ENCODE results near the gene BECN2. TPM values are rescaled to one million over a fixed set of nuclear protein-coding genes. Genes with fewer than 3 reads are reported as not detected.

The BECN2 gene
- total RNA-seq, 1 donor from 2014 or later, result not detected

- Mint-ChIP-seq H3K9me3 (no peaks in the 10 kb centered on the region), H3K36me3 (ENCODE audit: low read depth) (no peaks in the 10 kb centered on the region), H3K4me1 (no peaks in the 10 kb centered on the region), H3K4me3 (no peak overlapping the region), H3K27me3 (ENCODE audit: low read depth) (no peaks in the 10 kb centered on the region), H3K27ac (ENCODE audit: unreplicated experiment) (no peak overlapping the region)
- DNase-seq (ENCODE audit: low read depth, low spot score), result no peak
- TF ChIP-seq, protein P1, sequence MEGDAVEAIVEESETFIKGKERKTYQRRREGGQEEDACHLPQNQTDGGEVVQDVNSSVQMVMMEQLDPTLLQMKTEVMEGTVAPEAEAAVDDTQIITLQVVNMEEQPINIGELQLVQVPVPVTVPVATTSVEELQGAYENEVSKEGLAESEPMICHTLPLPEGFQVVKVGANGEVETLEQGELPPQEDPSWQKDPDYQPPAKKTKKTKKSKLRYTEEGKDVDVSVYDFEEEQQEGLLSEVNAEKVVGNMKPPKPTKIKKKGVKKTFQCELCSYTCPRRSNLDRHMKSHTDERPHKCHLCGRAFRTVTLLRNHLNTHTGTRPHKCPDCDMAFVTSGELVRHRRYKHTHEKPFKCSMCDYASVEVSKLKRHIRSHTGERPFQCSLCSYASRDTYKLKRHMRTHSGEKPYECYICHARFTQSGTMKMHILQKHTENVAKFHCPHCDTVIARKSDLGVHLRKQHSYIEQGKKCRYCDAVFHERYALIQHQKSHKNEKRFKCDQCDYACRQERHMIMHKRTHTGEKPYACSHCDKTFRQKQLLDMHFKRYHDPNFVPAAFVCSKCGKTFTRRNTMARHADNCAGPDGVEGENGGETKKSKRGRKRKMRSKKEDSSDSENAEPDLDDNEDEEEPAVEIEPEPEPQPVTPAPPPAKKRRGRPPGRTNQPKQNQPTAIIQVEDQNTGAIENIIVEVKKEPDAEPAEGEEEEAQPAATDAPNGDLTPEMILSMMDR (conservative IDR thresholded peaks at IDR 0.05), result no peak
Measured at GRCh38 chr1:241926141-241926540, 31.4 kb upstream of the BECN2 start.

DNA sequence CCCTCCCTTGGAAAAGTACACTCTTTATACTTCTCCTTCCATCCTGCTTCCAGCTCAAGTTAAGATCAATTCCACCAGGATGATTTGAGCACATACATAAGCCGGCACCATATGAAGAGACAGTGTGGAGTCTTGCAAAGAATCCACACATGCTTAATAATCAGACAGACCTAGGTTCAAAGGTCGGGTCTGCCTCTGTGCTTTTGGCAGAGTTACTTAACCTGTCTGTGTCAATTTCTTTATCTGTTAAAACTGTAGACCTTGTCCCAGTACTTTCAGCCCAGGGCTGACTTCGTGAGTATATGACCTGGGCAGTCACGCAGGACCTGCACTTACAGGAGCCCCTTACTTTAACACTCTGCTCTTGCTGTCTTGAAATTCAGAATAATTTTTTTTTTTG, 30.2 kb upstream of the BECN2 start:
- Mint-ChIP-seq H3K9me3 (no peaks in the 10 kb centered on the region), H3K27ac (ENCODE audit: unreplicated experiment) (peak overlapping the region; percentile 30), H3K27me3 (ENCODE audit: low read depth) (no peaks in the 10 kb centered on the region), H3K4me1 (no peaks in the 10 kb centered on the region), H3K4me3 (no peak overlapping the region), H3K36me3 (ENCODE audit: low read depth) (no peaks in the 10 kb centered on the region)
- no peak for DNase-seq (ENCODE audit: low read depth, low spot score)
- TF ChIP-seq, protein P1 (conservative IDR thresholded peaks at IDR 0.05), result no peak

- peaks cover 5% of the 10 kb centered on the region for H3K27me3 Mint-ChIP-seq (ENCODE audit: low read depth)
- H3K4me3 Mint-ChIP-seq, result no peak overlapping the region
- H3K36me3 Mint-ChIP-seq (ENCODE audit: low read depth), result no peaks in the 10 kb centered on the region
- TF ChIP-seq, protein P1 (conservative IDR thresholded peaks at IDR 0.05), result no peak
- peaks cover 12% of the 10 kb centered on the region for H3K4me1 Mint-ChIP-seq
- no peak for DNase-seq (ENCODE audit: low read depth, low spot score)
- H3K9me3 Mint-ChIP-seq, result no peaks in the 10 kb centered on the region
- H3K27ac Mint-ChIP-seq (ENCODE audit: unreplicated experiment), result no peak overlapping the region
Measured at GRCh38 chr1:241932845-241933244, 24.7 kb upstream of the BECN2 start.

- Mint-ChIP-seq H3K4me3 (no peak overlapping the region), H3K36me3 (ENCODE audit: low read depth) (peaks cover 4% of the 10 kb centered on the region), H3K9me3 (no peaks in the 10 kb centered on the region), H3K27me3 (ENCODE audit: low read depth) (peaks cover 5% of the 10 kb centered on the region), H3K27ac (ENCODE audit: unreplicated experiment) (no peak overlapping the region), H3K4me1 (peaks cover 12% of the 10 kb centered on the region)
- DNase-seq (ENCODE audit: low read depth, low spot score), result peak; percentile 36
- TF ChIP-seq, protein P1 (conservative IDR thresholded peaks at IDR 0.05), result no peak
Measured at GRCh38 chr1:241934201-241934848, 23.2 kb upstream of the BECN2 start.

GRCh38 chr1:241934866-241935265, 22.7 kb upstream of the BECN2 start:
- no peak for DNase-seq (ENCODE audit: low read depth, low spot score)
- Mint-ChIP-seq H3K9me3 (no peaks in the 10 kb centered on the region), H3K27me3 (ENCODE audit: low read depth) (peaks cover 5% of the 10 kb centered on the region), H3K27ac (ENCODE audit: unreplicated experiment) (no peak overlapping the region), H3K36me3 (ENCODE audit: low read depth) (peaks cover 4% of the 10 kb centered on the region), H3K4me1 (peaks cover 12% of the 10 kb centered on the region), H3K4me3 (no peak overlapping the region)
- TF ChIP-seq, protein P1 (conservative IDR thresholded peaks at IDR 0.05), result no peak
